ENCODE measurements around the gene LZTS3. TPM values are rescaled to one million over a fixed set of nuclear protein-coding genes. Genes with fewer than 3 reads are reported as not detected.

Gene LZTS3
- total and polyA plus RNA-seq, 2 experiments from 2014 or later, result 35.3 to 36.4 TPM

DNA sequence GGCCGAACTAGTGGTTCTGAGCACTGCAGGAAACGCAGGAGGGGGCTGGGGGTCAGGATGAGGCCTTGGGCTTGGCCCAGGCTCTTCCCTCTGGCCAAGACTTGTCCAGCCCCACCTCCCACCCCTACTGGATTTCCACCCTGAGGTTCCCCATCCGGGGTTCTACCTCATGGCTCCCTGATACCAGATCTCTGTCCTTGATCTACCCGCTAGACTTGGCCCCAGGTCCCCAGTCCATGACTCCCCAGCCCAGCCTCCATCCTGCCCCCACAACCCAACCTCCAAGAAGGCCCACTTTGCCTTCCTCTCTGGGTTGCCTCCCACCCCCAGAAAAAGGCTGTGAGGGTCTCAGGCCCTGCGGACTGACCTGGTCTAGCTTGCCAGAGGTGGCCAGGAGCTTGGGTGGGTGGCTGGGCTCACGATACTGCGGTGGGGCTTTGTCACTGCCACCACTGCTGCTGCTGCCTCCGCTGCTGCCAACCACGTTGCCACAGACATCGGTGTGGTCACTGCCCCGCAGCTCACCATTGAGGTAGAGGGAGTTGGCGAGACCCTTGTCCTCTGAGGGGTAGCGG is 6.9 kb downstream of the LZTS3 start:
- H3K79me2 ChIP-seq, result peaks cover 6% of the 10 kb centered on the region
- H3K9me3 ChIP-seq (ENCODE audit: low read depth), result no peaks in the 10 kb centered on the region
- H3K4me1 ChIP-seq (ENCODE audit: insufficient read depth), result peaks cover 19% of the 10 kb centered on the region
- no peaks in the 10 kb centered on the region for H3K36me3 ChIP-seq (replicated peaks; ENCODE audit: insufficient read depth, low read depth)
- TF ChIP-seq EZH2 (IDR thresholded peaks at IDR 0.05; ENCODE audit: borderline replicate concordance) (no peak), EZH2phosphoT487 (IDR thresholded peaks at IDR 0.05; ENCODE audit: low read depth, severe bottlenecking, unreplicated experiment) (no peak), CTCF (IDR thresholded peaks at IDR 0.05; ENCODE audit: poor library complexity) (no peak)
- H3K27me3 ChIP-seq, result no peaks in the 10 kb centered on the region
- H3K4me2 ChIP-seq, result no peak overlapping the region
- H3K4me3 ChIP-seq, result no peak overlapping the region
- no peaks in the 10 kb centered on the region for H4K20me1 ChIP-seq (ENCODE audit: insufficient read depth, poor library complexity, severe bottlenecking)
- no peaks in the 10 kb centered on the region for H3K9me2 ChIP-seq (replicated peaks; ENCODE audit: insufficient read depth)
- no peak overlapping the region for H3K27ac ChIP-seq
- no peak for DNase-seq (ENCODE audit: low spot score)
- no peak overlapping the region for H2AFZ ChIP-seq
- WGBS (ENCODE audit: low lambda C conversion rate, missing lambda C conversion rate), result 91% methylated on average over 12 of the region's 13 CpGs

DNA sequence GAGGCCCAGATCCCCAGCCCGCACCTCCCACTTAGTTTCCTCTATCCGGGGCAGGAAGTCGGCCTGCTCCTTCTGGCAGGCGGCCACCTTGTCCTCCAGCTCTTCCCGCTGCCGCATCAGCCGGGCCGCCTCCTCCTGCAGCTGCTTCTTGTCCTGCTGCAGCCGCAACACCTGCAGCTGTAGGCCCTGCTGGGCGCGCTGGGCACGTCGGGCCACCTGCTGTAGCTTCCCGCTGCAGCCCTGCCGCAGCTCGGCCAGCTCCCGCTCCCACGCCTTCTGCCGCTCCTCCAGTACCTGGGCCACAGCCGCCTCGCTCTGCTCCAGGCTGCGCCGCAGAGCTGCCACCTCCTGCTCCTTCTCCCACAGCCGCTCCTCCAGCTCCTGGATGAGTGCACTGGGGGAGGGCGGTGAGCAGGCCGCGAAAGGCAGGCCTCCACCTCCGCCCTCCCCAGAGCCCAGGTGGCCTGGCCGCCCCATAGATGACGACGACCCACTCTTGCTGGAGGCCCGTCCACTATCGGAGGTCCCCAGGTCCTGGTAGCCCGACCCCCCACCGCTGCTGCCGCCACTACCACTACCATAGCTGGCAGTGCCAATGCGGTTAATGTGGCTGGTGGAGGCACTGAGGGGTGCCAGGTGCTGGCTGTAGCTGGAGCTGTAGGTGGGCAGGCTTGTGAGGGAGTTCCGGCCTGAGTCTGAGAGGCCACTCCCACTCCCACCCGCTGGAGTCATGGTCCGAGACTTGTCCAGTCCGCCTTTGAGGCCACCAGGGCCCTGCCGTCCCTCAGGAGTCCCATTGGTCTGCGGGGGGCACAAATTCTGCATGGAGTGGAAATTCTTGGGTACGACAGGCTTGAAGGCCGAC is 7.6 kb downstream of the LZTS3 start:
- H2AFZ ChIP-seq, result no peak overlapping the region
- no peak overlapping the region for H3K4me2 ChIP-seq
- H3K27me3 ChIP-seq, result no peaks in the 10 kb centered on the region
- TF ChIP-seq EZH2 (IDR thresholded peaks at IDR 0.05; ENCODE audit: borderline replicate concordance) (no peak), EZH2phosphoT487 (IDR thresholded peaks at IDR 0.05; ENCODE audit: low read depth, severe bottlenecking, unreplicated experiment) (no peak), CTCF (IDR thresholded peaks at IDR 0.05; ENCODE audit: poor library complexity) (no peak)
- H3K9me3 ChIP-seq (ENCODE audit: low read depth), result no peaks in the 10 kb centered on the region
- H4K20me1 ChIP-seq (ENCODE audit: insufficient read depth, poor library complexity, severe bottlenecking), result no peaks in the 10 kb centered on the region
- H3K9me2 ChIP-seq (replicated peaks; ENCODE audit: insufficient read depth), result no peaks in the 10 kb centered on the region
- no peak for DNase-seq (ENCODE audit: low spot score)
- 95% methylated on average over 43 of the region's 45 CpGs for WGBS (ENCODE audit: low lambda C conversion rate, missing lambda C conversion rate)
- H3K4me1 ChIP-seq (ENCODE audit: insufficient read depth), result peaks cover 19% of the 10 kb centered on the region
- no peak overlapping the region for H3K4me3 ChIP-seq
- H3K79me2 ChIP-seq, result peaks cover 5% of the 10 kb centered on the region
- H3K36me3 ChIP-seq (replicated peaks; ENCODE audit: insufficient read depth, low read depth), result no peaks in the 10 kb centered on the region
- H3K27ac ChIP-seq, result no peak overlapping the region

- Histone ChIP-seq H3K9me3 (ENCODE audit: low read depth) (no peaks in the 10 kb centered on the region), H3K4me1 (ENCODE audit: insufficient read depth) (peaks cover 19% of the 10 kb centered on the region), H2AFZ (no peak overlapping the region), H3K79me2 (peaks cover 2% of the 10 kb centered on the region), H3K9me2 (replicated peaks; ENCODE audit: insufficient read depth) (no peaks in the 10 kb centered on the region), H3K27me3 (no peaks in the 10 kb centered on the region), H3K36me3 (replicated peaks; ENCODE audit: insufficient read depth, low read depth) (no peaks in the 10 kb centered on the region), H3K27ac (no peak overlapping the region), H4K20me1 (ENCODE audit: insufficient read depth, poor library complexity, severe bottlenecking) (no peaks in the 10 kb centered on the region), H3K4me3 (no peak overlapping the region), H3K4me2 (no peak overlapping the region)
- TF ChIP-seq CTCF (IDR thresholded peaks at IDR 0.05; ENCODE audit: poor library complexity) (no peak), EZH2 (IDR thresholded peaks at IDR 0.05; ENCODE audit: borderline replicate concordance) (no peak), EZH2phosphoT487 (IDR thresholded peaks at IDR 0.05; ENCODE audit: low read depth, severe bottlenecking, unreplicated experiment) (no peak)
- no peak for DNase-seq (ENCODE audit: low spot score)
- WGBS (ENCODE audit: low lambda C conversion rate, missing lambda C conversion rate), result 97% methylated on average over 36 of the region's 41 CpGs
These were observed 8.5 kb downstream of the LZTS3 start for GRCh38 chr20:3164763-3165410.
